ENCODE data around the gene SFI1. TPM values are rescaled to one million over a fixed set of nuclear protein-coding genes. Genes with fewer than 3 reads are reported as not detected.

Gene SFI1
- total and polyA plus RNA-seq, 2 experiments from 2014 or later = 16.1 to 23.3 TPM

DNA sequence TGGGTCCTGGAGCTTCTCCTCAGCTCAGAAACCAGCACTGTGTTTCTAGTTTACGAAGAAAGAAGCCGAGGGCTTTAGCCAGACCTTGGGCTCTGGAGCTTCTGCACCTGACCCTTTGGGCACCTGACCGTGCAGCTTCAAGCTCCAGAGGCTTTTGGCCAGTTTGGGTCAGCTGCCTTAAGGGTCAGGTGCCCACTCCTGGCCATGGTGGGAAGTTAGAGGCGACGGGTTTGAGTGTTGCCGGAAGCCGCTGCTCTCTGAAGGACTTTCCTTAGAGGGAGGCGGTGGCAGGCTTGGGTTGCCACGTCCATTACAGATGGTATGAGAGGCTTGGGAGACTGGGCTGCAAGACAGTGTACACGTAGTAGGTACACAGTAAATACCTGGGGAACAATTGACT, 113.4 kb downstream of the SFI1 start:
- Histone ChIP-seq H3K9me3 (ENCODE audit: low read depth) (no peaks in the 10 kb centered on the region), H3K36me3 (replicated peaks; ENCODE audit: insufficient read depth, low read depth) (no peaks in the 10 kb centered on the region), H3K9me2 (replicated peaks; ENCODE audit: insufficient read depth) (no peaks in the 10 kb centered on the region), H3K27me3 (no peaks in the 10 kb centered on the region), H3K79me2 (no peaks in the 10 kb centered on the region), H3K4me3 (no peak overlapping the region), H3K4me1 (ENCODE audit: insufficient read depth) (peaks cover 14% of the 10 kb centered on the region), H4K20me1 (ENCODE audit: insufficient read depth, poor library complexity, severe bottlenecking) (no peaks in the 10 kb centered on the region), H2AFZ (no peak overlapping the region), H3K27ac (no peak overlapping the region), H3K4me2 (no peak overlapping the region)
- TF ChIP-seq EZH2 (IDR thresholded peaks at IDR 0.05; ENCODE audit: borderline replicate concordance) = no peak
- no peak for DNase-seq (ENCODE audit: low spot score)
- WGBS (ENCODE audit: low lambda C conversion rate, missing lambda C conversion rate) = 97% methylated on average over 10 of the region's 10 CpGs

DNA sequence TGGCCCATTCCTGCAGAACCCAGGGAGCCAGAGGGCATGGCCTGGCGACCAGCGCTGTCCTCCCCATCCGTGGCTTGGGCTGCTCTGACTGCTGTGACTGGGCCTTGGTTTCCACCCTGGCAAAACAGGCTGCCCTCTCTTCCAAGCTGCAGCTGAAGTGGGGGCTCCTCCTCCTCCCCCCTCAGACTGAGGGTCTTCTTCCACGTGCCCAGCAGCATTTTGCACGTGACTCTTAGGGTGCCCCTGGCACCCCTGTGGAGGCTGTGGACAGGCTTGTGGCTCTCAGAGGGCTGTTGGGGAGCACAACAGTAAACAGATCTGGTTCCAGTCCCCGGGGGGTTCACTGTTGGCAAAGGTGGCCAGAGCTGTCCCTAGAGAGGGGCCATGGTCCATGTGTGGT, 114.3 kb downstream of the SFI1 start:
- no peaks in the 10 kb centered on the region for H3K36me3 ChIP-seq (replicated peaks; ENCODE audit: insufficient read depth, low read depth)
- H3K4me3 ChIP-seq = no peak overlapping the region
- peaks cover 5% of the 10 kb centered on the region for H3K4me1 ChIP-seq (ENCODE audit: insufficient read depth)
- H3K27me3 ChIP-seq = no peaks in the 10 kb centered on the region
- no peaks in the 10 kb centered on the region for H3K79me2 ChIP-seq
- no peaks in the 10 kb centered on the region for H3K9me3 ChIP-seq (ENCODE audit: low read depth)
- no peak for DNase-seq (ENCODE audit: low spot score)
- no peak overlapping the region for H3K4me2 ChIP-seq
- WGBS (ENCODE audit: low lambda C conversion rate, missing lambda C conversion rate) = 93% methylated on average over 6 of the region's 6 CpGs
- H3K9me2 ChIP-seq (replicated peaks; ENCODE audit: insufficient read depth) = no peaks in the 10 kb centered on the region
- no peak overlapping the region for H2AFZ ChIP-seq
- TF ChIP-seq EZH2phosphoT487 (IDR thresholded peaks at IDR 0.05; ENCODE audit: low read depth, severe bottlenecking, unreplicated experiment) = no peak
- TF ChIP-seq, protein P1, sequence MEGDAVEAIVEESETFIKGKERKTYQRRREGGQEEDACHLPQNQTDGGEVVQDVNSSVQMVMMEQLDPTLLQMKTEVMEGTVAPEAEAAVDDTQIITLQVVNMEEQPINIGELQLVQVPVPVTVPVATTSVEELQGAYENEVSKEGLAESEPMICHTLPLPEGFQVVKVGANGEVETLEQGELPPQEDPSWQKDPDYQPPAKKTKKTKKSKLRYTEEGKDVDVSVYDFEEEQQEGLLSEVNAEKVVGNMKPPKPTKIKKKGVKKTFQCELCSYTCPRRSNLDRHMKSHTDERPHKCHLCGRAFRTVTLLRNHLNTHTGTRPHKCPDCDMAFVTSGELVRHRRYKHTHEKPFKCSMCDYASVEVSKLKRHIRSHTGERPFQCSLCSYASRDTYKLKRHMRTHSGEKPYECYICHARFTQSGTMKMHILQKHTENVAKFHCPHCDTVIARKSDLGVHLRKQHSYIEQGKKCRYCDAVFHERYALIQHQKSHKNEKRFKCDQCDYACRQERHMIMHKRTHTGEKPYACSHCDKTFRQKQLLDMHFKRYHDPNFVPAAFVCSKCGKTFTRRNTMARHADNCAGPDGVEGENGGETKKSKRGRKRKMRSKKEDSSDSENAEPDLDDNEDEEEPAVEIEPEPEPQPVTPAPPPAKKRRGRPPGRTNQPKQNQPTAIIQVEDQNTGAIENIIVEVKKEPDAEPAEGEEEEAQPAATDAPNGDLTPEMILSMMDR (IDR thresholded peaks at IDR 0.05; ENCODE audit: poor library complexity) = no peak
- no peak for TF ChIP-seq EZH2 (IDR thresholded peaks at IDR 0.05; ENCODE audit: borderline replicate concordance)
- H3K27ac ChIP-seq = no peak overlapping the region
- H4K20me1 ChIP-seq (ENCODE audit: insufficient read depth, poor library complexity, severe bottlenecking) = no peaks in the 10 kb centered on the region

DNA sequence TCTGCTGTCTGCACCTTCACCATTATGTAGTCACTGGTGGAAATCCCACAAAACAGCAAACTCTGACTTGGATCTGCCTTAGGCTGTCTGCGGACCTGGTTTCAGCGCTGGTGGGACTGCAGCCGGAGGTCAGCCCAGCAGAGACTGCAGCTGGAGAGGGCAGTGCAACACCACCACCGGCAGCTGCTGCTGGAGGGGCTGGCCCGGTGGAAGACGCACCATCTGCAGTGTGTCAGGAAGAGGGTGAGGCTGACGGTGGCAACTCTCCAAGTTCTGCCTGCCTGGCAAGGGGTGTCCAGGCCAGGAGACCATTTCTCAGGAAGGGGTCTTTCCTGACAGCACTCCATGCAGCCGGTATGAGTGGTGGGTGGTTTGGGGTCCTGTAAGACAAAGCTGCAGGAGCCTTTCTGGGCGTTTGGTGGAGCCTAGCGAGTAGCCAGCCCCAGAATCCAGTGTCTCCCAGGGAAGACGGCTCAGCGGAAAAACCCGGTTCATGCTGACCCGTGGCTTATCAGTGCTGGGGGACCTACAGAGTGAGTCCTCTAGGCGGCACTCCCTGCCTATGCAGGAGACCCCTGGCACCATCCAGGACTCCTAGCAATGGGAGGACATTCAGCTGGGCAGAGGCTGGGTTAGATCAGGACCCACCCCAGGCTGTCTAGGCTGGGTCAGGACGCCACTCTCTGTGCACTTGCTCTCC, 114.9 kb downstream of the SFI1 start:
- Histone ChIP-seq H3K79me2 (no peaks in the 10 kb centered on the region), H3K9me3 (ENCODE audit: low read depth) (no peaks in the 10 kb centered on the region), H4K20me1 (ENCODE audit: insufficient read depth, poor library complexity, severe bottlenecking) (no peaks in the 10 kb centered on the region), H3K27me3 (no peaks in the 10 kb centered on the region), H3K9me2 (replicated peaks; ENCODE audit: insufficient read depth) (no peaks in the 10 kb centered on the region), H2AFZ (no peak overlapping the region), H3K27ac (no peak overlapping the region), H3K4me1 (ENCODE audit: insufficient read depth) (peaks cover 4% of the 10 kb centered on the region), H3K36me3 (replicated peaks; ENCODE audit: insufficient read depth, low read depth) (no peaks in the 10 kb centered on the region), H3K4me2 (no peak overlapping the region), H3K4me3 (no peak overlapping the region)
- TF ChIP-seq EZH2phosphoT487 (IDR thresholded peaks at IDR 0.05; ENCODE audit: low read depth, severe bottlenecking, unreplicated experiment) = no peak
- TF ChIP-seq, protein P1 (IDR thresholded peaks at IDR 0.05; ENCODE audit: poor library complexity) = no peak
- TF ChIP-seq EZH2 (IDR thresholded peaks at IDR 0.05; ENCODE audit: borderline replicate concordance) = no peak
- DNase-seq (ENCODE audit: low spot score) = no peak
- WGBS (ENCODE audit: low lambda C conversion rate, missing lambda C conversion rate) = 77% methylated on average over 16 of the region's 16 CpGs

DNA sequence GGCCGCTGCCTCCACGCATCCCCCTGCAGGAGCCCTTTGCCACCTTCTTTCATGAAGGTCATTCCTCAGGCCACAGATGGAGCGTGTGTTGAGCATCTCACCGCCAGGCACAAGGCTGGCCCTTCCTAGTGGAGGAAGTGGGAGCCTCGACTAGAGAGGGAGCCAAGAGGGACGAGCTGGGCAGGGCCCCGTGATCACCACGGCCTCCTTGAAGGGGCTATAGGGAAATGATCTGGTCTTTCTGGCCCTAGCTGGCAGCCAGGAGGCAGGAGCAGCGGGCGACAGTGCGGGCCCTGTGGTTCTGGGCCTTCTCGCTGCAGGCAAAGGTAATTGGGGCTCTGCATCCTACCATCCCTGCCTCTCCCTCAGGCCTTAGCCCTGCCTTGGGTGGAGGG, 116.6 kb downstream of the SFI1 start:
- Histone ChIP-seq H3K36me3 (replicated peaks; ENCODE audit: insufficient read depth, low read depth) (no peaks in the 10 kb centered on the region), H3K9me3 (ENCODE audit: low read depth) (no peaks in the 10 kb centered on the region), H4K20me1 (ENCODE audit: insufficient read depth, poor library complexity, severe bottlenecking) (no peaks in the 10 kb centered on the region), H2AFZ (no peak overlapping the region), H3K4me2 (no peak overlapping the region), H3K79me2 (no peaks in the 10 kb centered on the region), H3K9me2 (replicated peaks; ENCODE audit: insufficient read depth) (no peaks in the 10 kb centered on the region), H3K27me3 (no peaks in the 10 kb centered on the region), H3K4me1 (ENCODE audit: insufficient read depth) (peaks cover 7% of the 10 kb centered on the region), H3K27ac (no peak overlapping the region), H3K4me3 (no peak overlapping the region)
- WGBS (ENCODE audit: low lambda C conversion rate, missing lambda C conversion rate) = 93% methylated on average over 12 of the region's 12 CpGs
- DNase-seq (ENCODE audit: low spot score) = no peak
- TF ChIP-seq EZH2 (IDR thresholded peaks at IDR 0.05; ENCODE audit: borderline replicate concordance) (no peak), EZH2phosphoT487 (IDR thresholded peaks at IDR 0.05; ENCODE audit: low read depth, severe bottlenecking, unreplicated experiment) (no peak)
- TF ChIP-seq, protein P1 (IDR thresholded peaks at IDR 0.05; ENCODE audit: poor library complexity) = no peak

Data from hepatocyte (in vitro differentiated cells).